NCI-H2171 treated with DMSO at 0.1 percent for 48 hours (cell line): ENCODE data around the gene GPR87.
A peak's percentile ranks its signal among the peaks of the same experiment; 100 is the strongest.

ENCODE experiments used
- DNase-seq: peaks from one replicate; lab custom pipeline; 2025; lab: John Stamatoyannopoulos, UW

The GPR87 gene, protein sequence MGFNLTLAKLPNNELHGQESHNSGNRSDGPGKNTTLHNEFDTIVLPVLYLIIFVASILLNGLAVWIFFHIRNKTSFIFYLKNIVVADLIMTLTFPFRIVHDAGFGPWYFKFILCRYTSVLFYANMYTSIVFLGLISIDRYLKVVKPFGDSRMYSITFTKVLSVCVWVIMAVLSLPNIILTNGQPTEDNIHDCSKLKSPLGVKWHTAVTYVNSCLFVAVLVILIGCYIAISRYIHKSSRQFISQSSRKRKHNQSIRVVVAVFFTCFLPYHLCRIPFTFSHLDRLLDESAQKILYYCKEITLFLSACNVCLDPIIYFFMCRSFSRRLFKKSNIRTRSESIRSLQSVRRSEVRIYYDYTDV

DNA sequence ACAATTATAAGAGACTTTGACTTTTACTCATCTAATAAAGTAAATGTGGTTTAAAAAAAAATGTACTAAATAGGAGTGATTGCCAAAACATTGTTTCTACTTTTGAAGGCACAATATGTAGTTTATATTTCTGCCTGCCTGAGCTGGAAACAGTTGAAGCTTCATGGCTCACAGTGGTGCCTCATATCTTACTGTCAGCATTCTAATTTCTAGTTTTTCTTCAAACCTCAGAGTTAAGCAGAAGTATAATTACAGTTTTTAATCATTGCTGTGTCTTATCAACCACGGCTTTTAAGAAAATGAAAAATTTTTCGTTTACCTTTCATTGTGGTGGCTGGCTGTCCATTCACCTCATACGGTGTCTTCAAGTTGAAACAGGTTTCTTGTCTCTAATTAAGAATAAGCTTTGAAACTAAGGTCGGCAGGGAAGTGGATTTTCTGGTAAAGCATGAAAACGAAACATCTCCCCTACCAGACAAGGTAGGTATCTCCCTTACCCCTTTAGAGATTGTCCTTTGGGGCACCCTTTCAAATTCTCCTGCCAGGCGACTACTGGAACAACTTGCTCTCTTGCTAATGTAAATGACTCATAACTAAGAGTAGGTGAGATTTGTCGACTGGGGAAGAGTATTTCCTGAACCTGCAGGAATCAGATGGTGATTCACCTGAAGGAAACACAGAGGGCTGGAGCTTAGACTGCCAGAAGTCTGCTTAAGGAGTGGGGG is at the start of gene GPR87:
Gene GPR87 (minus strand): TSS at position 554 of the 725 bp plus-strand sequence. CDS start 16,720 bp downstream, outside the sequence.
- no peak for DNase-seq

DNA sequence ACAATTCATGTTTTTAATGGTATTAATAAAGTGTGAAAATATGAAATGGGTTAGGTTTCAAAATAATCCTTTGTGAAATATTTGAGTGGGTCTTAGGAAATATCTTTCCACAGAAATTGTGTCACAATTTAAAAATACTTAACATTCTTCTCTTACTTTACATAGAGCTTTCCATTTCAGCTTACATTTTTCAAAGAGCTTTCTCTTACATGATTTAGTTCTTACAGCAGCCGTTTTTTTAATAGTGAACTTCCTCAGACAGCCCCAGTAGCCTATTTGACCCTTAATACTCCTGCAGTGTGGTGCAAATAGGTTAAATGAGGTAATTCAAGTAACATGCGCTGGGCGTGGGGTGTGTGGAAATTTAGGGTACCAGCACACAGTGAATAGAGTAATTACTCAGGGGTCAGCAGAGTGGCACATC is 46.1 kb upstream of the GPR87 start:
- no peak for DNase-seq

DNA sequence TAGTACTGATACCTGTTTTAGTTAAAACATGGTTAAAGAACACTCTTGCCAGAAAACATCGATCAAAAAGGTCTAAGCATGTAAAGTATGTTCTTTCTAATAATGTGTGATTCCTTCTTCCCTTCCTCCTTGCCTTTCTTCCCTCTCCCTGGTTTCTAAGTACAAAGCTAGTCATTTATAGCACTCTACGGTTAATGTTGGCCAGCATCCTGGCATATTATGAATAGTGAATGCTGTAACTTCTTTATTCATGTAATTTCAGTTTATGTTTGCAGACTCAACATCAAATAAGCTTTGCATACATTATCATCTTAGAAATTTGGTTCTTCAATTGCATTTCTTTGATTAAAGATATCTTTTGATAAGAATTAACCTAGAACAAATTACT is 40.8 kb upstream of the GPR87 start:
- no peak for DNase-seq

DNA sequence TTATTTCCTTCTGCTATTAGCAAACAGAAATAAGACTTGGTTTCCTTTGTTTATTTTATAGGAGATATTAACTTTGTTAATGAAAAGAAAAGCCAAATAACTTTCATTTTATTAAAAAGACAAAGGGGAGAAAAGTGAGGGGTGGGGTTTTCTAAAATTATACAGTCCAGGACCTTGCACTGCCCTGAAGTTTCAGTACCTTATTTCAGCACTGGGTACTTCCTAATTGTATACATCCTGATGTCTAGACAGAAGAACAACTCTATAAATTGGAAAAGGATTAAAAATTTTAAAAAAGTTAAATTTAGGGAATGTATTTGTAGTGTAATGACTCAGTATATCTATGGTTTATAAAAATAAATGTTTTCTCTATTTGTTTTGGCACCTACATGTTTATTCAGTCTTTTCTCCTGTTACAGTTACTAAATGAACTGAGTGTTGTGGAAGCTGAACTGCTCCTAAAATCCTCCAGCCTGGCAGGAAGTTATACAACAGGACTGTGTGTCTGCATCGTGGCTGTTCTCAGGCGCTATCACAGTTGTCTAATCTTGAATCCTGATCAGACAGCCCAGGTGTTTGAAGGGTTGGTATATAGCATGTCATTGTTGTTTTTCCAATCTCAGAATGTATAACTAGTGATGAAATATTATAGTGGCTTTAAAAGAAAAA is 40.3 kb upstream of the GPR87 start:
- no peak for DNase-seq

DNA sequence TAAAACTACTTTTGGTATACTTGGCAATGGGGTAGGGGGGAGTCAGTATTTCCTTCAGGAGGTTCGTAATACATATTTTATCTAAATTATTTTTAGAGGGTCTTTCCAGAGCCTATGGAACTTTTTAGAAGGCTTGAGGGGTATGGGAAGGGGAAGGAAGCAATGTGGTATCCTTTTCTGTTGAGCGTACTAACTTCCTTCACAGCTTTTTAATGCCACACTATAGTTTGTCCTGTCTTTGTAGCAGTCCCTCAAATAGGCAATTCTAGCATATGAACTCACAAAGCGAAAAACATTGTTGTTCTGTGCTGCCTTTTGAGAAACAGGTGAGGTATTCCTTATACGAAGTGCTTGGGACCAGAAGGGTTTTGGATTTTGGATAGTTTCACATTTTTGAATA is 35.0 kb upstream of the GPR87 start:
- DNase-seq: no peak

DNA sequence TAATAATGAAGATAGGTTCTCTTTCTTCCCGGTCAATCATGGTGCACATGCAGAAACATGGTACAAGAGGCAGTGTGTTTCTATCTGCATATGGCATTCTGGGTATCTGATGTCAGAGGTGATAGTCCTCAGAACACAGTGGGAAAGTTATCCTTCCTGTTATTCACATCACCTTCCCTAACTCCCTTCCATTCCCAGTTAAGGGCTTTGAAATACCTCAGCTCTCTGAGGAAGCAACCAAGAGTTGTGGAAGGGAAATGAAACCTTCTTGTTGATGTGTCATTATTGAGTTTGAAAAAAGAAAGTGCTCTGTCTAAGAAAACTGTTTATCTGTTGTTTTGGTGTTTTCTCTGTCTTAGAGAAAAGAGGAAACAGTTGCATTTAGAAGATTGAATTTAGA is 34.6 kb upstream of the GPR87 start:
- DNase-seq: no peak

DNA sequence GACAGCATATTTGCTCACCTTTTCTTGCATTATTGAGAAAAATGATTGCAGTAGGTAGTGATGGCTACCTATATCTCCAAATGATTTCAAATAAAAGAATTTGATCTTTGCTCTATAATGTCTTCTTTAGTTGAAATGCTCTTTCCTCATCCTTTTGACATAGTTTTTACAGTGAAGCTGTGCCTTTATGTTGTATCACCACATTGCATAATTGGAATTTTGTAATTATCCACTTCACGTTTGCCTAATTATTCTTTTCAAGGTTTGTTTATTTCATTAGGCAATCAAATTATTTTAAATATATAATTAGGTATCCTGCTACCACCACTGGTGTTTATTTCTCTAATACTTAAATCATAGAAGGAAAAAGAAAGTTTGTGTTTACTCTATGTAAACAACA is 34.0 kb upstream of the GPR87 start:
- no peak for DNase-seq

DNA sequence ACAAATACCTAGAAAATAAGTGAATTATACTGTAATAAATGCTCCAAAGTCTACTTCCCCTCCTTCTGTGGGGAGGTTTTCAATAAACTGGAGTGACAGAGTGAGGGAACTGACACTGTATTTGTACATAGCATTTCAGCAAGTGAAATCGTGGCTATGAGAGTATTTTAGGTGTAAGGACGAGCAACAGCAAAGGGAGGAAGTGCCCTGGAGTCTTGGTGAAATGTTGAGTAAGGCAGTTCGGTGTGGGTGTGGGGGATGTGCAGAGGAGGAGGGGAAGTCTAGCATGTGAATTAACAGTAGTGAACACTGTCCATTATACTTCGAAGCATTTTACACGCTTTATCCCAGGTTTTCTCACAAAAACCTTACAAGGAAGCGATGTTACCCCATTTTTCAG is 30.8 kb upstream of the GPR87 start:
- DNase-seq: no peak

DNA sequence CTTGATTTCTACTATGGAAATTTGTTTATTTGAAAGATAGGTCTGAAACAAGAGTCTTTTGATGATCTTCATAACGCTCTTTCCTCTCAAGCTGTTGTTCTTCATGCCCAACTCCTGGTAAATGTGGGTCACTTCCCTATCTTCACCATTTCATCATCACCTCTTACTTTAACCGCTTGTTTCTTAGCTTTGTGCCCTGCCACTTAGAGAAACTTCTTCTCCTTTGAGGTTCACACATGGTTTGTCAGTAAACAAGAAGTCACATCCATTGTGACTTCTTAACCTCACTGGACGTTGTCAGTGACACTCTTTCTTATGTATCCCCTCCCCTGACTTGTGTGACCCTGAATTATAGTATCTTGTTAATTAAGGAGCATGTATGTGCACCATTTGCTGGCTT is 29.7 kb upstream of the GPR87 start:
- no peak for DNase-seq

DNA sequence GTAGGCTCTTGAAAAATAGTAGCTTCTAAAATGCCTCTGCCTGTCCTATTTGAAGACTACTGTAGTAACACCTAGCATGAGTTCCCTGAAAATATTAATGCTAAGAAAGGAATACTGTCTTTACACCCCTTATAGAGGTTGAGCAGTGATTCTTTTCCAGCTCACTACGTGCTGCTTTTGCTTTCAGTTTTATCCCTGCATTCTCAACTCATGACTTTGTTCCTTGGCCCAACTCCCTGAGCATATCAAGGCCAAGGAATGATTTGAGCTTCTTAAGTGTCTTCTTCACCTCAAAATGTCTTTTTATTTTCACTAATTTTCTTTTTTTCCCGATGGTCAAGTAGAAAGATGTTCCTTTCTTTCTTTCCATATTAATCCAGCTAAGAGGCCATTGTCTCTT is 29.2 kb upstream of the GPR87 start:
- no peak for DNase-seq

DNA sequence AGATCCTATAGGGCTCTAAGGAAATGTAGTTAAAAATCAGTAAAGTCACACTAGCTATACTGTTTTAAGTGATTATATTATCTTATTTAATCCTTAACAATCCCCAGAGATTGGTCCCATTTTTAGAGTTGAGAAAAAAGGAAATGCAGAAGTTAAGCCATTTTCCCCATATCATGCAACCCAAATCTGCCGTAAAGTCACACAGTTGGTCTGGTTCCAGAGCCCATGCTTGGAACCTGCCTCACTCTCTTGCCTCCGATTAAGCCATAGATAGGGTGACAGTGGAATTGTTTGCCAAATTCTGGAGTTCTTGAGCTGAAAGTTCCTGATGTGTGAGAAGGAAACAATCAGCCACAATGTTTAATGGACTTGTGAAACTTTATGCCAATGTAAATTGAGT is 15.1 kb upstream of the GPR87 start:
- DNase-seq: no peak

DNA sequence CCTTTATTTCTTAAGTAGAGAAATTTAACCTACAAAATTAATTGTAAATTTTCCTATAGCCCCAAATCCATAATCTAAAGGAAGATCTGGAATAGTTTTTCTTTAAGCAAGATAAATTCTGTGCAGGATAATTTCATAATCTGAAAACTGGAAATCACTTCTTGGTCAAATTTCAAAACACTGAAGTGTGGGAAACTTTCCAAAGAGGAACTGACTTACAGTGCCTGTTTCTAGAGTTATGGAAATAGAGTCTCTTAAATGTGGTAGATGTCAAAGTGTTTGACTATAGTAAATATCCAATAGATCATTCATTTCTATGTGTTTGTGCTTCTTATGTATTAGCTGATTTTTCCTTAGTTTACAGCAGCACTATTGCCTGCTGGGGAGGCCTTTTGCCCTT is 14.3 kb upstream of the GPR87 start:
- DNase-seq: no peak

DNA sequence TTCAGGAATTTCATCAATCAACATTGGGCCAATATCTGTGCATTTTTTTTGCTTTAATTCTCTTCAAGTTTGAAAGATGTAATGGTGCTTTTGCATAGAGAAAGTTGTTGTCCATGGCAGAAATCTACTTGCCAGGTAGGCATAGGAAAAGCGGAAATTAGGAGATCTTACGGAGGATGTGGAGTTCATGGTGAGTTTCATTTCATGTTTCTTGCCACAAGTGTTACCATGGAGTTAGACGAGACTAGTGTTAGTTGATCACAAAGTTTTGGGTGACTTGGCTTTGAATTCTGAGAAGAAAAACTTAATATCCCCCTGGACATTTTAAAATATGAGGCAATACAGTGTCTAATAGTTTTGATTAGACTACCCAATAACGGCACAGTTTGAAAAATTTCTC is 13.8 kb upstream of the GPR87 start:
- no peak for DNase-seq

DNA sequence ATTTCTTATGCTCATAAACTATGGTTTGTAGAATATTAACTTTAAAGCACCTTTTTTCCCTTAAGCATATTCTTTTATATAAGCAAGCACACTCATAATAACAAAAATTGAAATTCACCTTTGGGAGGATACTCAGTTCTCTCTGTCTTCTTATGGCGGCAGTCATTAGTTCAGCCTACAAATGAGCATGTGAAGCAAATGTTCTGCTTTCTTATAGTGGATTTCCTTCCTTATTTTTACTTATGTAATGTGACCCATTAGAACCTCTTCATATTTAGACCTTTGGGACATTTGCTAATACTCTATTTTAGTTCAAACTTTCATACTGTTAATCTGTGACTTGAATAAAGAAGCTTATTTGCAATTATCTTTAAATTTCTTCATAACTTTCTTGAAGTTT is 12.7 kb upstream of the GPR87 start, which contains the start of gene P2RY13:
Gene P2RY13 (minus strand): TSS at position 187 of the 400 bp plus-strand sequence. CDS start 21 bp downstream, at position 166.
- no peak for DNase-seq

DNA sequence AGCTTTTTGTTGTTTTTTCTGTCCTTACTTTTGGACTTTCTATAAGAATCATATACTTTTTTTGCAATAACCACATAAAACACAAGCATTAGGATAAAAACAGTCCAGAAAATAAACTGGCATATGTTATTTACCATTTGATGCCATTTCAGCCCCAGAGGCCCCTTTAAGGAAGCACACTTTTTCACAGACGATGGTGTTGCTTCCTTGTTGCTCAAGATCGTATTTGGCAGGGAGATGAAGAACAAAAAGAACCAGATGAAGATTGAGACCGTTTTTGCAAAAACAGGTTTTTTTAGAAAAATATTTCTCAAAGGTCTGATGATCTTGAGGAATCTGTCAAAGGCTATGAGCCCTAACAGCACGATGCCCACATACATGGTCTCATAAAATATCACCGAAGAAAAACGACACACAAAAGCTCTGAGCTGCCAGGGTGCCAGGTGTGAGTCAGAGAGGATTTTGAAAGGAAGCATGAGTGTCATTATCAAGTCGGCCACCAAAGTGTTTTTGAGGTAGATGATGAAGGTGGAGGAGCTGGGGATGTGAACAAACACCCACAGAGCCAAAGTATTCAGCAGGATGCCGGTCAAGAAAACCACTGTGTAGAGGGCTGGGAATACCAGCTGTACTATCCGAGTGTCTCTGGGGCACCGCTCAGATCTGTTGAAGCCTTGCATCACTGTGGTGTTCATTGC is 11.8 kb upstream of the GPR87 start:
- DNase-seq: no peak

DNA sequence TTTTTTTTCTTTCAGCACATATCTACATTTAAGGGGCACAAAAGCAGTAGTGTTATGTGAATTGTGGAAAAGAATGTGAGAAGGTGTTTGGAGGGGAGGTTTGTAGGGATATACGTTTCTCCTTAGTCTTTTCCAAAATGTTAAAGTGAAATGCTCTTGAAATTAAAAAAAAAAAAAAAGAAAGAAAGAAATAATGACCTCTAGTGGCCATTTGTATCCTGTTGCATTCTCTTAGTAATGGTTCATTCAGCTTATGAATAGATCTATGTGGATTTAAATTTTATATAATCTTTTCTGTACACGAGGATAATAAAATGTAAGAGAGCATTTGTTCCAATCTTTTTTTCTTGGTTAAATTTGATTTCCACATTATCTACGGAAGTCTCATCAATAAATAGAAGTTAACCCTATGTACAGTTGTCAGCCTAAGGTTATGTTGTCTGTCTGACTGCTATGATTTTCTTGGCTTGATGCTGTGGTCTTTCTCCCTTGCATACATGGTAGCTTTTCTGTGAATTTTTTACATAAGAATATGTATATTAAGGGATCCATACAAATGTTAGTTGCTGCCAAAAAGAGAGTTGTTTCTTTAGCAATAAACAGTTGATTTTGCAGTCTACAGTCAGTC is 11.1 kb upstream of the GPR87 start:
- DNase-seq: peak; percentile 54

DNA sequence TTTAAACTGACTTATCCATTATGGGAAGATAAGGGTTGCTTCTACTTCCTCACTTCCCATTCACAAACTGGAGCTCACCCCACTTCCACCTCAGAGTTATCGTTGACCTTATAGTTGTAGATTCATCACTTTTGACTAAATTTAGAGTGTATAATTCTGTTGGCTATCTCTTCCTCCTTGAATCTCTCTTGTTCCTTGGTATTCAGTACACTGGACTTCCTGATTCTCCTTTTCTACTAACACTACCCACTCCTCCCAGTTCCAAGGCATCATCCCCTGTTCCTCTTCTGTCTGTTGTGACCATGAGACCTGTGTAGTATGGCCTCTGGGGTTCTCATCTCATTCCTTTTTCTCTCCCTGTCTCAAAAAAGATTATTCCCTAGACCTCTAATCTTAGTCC is 5.9 kb upstream of the GPR87 start:
- no peak for DNase-seq

DNA sequence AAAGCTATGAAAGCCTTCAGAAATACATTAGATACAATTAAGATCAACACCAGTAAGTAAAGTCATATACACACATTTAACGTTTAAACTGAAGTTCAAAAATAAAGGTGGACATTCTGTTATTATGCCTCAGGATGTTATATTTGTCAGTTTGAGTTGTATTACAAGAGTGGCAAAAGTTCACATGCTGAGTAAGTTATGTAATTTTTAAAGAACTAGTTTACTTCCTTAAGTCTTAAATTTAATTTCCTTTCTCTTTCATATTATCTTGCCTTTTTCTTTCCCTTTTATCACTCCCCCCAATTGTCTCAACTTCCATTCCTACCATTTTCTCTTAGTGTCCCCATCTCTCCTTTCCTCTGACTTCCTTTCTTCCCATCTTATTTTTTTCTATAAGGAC is 4.9 kb upstream of the GPR87 start:
- no peak for DNase-seq

DNA sequence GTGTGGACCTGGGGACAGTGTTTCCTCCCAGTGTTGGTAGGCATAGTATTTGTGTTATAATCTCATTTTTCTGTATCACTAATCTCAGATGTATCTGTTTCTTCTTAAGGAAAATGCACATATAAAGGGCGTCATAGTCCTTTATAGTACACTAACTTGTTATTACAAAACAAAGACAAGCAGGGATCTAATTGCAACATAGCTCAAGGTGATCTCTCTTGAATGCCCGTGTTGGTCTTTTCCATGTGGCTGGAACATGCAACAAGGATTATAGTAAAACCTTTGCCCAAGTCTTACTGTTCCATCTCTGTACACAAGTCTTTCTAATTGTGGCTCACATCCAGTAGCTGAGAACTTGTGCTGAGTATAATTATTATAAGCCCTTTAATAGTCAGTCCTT is 3.5 kb upstream of the GPR87 start:
- no peak for DNase-seq

DNA sequence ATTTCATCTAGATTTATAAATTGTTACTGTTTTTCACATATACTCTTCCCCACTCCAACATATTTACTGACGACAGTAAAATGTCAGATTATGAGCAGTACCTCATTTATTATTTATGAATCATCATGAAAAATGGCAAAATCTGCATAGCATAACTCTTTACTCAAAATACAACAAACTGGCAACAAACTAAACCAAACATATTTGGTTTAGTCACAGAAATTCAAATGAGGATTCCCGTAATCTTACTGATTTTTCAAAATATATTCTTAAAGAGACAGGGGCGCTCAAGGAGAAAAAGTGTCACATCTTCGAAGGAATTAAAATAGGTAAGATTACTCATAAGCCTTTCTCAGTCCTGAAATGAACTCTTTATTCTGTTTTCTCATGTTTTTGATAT is 3.0 kb upstream of the GPR87 start:
- no peak for DNase-seq

DNA sequence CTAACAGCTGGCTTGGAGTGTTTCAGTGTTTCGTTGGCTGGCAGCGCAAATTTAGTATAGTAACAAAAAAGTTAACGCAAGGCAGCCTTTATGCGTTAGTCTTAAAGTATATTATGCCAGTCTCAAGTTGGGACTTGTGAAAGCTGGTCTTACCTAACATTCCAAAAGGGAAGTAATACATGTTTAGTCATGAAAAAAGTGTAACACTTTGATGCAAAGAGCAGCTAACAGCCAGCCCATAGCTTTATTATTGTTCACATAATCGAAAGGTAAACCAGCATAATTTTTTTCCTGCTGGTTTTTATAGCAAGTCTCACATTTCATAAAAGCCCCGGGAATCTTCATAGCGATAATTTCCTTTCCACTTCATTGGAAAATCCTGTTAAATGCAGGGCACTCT is 2.4 kb upstream of the GPR87 start:
- DNase-seq: no peak

DNA sequence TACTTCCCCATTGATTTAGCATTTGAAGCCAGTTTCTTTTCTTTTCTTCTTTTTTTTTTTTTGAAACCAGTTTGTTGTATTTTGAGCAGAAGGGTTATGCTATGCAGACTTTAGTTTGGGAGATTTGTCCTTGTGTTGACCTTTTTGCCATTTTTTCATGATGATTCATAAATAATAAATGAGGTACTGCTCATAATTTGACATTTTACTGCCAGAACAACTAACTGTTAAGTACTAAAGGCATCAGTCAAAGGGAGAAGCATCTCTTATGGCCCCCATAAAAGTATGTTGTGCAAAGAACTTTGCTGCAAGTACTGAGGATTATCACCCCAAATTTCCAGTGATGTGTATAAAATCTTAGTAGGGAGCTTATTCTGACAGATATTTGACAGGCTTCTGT is 1.7 kb upstream of the GPR87 start:
- DNase-seq: no peak
